HG03571 (cell line): ENCODE measurements around the gene ENG.
"Not testable (repeated sequence)": the region's sequence is repeated elsewhere in the genome, so short reads cannot be mapped to it uniquely, and the experiment has no call there.

Experiments
- ATAC-seq: cut with Tn5 transposase; IDR thresholded peaks from one replicate; pipeline ENCODE4 v1.9.1; 2021; ENCODE audit not compliant: unreplicated experiment

ENG gene

GRCh38 chr9:127878652-127879390 is 24.4 kb upstream of the ENG start:
- ATAC-seq, result no peak

GRCh38 chr9:127878001-127878651 is 23.7 kb upstream of the ENG start:
- no peak for ATAC-seq

- no peak for ATAC-seq
These were observed 23.1 kb upstream of the ENG start, which contains the start of gene AK1 for GRCh38 chr9:127877566-127877998. AK1 (minus strand) TSS chr9:127877675; CDS start chr9:127874617, 3,058 bp downstream.

- no peak for ATAC-seq
These were observed 22.5 kb upstream of the ENG start for GRCh38 chr9:127876764-127877562.

DNA sequence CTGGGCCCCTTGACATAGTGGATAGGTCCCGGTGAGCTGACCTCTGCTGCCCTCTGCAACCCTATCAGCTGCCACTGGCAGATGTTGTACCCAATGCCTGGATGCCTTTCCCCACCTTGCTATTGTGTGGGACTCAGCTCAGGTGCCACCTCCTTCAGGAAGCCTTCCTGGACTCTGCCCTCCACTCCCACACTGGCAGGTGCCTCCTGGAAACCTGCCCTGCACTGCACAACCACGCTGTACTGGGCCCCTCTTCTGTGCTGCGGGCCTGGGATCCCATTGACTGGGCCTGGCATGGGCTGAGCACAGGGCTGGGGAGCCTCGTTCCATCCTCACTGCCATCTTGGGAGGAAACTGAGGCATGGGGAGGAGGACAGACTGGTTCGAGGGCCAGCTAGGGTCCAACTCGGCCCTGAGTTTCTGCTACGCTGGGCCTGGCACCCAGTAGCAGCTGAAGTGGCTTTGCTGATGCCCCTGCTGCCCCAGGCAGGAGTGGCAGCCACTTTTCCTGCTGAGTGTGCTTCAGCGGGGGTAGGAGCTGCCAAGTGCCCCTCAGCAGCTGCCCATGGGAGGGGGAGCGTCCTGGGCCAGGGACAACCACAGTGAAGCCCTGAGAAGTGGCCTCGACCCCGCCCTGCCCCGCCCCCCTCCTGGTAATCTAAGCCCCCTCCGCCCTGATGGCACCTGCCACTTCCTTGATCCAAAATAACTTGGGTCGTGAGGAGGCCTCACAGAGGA is 21.7 kb upstream of the ENG start:
- ATAC-seq, result no peak

GRCh38 chr9:127875306-127875966 is 21.0 kb upstream of the ENG start:
- ATAC-seq, result no peak

DNA sequence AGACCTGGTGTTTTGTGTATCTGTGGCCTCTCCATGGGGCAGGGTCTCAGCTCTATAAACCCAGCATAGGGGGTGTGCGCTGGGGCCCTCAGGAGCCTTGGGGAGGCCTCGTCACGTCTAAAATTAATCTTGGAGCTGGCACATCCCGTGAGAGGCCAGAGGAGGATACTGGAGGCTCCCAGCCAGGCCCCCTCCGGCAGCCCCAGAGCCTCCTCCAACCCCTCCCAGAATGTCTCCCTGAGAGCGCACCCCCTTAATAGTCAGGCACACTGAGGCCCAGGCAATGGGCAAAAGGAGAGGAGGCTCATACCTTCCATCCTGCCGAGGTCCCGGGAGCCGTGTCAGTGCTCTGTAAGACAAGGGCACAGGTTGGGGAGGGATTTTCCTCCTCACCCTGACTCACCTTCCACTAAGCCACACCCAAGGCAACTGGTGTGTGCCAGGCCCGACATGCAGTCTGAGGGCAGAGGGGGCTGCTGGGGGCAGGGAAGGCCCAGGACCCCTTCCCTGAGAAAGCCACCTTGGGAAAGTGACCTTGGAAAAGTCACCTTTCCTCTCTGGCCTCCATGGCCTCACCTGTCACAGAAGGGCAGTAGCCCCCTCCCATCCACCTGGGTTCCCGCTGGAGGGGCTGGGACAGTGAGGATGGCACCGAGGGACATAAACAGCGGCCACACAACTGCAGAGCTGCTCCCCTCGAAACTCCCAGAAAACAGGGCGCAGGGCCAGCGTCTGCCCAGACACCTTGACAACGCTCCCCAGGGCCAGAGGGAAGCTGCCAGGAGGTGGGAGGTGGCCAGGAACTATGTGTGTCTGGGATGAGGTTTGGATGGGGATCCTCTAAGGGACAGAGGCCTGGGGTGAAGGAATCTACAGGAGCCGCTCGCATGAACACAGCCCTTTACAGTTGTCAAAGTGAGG is 20.1 kb upstream of the ENG start:
- no peak for ATAC-seq

DNA sequence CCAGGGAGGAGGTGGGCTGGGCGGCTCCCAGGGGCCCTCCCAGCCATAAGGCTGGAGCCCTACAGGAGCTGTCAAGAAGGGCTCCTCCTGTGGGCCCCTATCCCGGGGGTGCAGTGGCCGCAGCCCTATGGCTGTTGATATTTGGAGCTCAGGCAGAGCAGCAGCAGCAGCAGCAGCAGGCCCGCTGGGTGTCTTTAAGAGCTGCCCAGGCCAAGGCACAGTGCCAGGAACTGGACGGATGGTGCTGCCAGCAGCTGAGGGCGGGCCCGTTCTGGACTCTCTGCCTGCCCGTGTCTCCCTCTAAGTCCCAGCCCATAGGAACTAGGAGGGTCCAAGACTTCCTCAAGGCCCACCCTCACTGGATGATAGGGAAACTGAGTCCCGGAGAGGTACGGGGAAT is 19.4 kb upstream of the ENG start:
- ATAC-seq, result no peak

- ATAC-seq, result no peak
These were observed 18.8 kb upstream of the ENG start for GRCh38 chr9:127873223-127873691.

DNA sequence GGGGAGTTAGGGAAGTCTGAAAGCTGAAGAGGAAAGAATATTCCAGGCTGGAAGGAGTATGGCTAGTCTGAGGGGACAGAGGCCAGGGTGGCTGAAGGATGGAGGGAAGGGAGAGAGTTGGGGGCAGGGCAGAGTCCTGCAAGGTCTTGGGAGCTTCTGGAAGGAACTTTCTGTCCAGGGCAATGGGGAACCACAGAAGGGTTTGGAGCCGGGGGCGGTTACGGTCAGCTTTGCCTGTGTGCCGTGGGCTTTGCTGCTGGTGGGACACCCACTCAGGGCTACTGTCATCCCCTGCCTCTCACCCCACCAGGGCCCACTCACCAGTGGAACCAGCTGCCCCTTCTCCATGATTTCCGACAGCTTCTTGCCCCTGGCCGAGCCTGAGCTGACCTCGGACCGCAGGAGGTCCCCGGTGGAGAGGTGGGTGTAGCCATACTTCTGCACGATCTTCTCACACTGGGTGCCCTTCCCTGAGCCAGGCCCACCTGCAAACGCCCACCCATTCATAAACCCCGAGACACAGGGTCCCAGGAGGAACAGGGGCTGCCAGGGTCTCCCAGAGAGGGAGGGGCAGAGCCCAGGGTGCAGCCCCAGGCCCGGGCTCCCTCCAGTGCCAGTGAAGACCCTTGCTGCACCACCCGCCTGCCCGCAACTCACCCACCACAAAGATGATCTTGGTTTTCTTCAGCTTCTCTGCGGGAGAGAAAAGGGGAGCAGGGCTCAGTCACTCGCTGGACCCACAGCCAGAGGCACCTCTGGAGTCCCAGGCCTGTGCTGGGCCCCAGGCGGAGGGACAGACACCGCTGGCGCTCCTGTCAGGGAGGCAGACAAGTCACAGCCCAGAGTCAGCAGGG is 18.1 kb upstream of the ENG start:
- no peak for ATAC-seq

- no peak for ATAC-seq
These were observed 17.1 kb upstream of the ENG start for GRCh38 chr9:127871531-127871930.

DNA sequence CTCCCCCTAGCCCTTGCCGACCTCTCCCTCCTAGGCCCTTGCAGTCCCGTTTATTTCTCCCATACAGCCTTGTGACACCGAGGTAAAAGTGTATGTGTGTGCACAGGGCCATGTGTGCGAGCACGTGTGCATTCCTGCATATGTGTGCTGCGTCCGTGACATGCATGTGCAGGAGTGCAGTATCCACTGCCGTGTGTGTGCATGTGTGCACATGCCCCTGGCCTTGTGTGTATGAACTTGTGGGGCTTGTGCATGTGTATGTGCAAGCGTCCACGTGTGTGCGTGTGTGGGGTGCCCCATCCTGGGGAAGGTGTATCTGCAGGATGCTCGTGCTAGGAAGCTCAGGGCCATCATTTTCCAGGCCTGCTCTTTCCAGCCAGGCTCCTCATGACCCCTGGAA is 16.4 kb upstream of the ENG start:
- no peak for ATAC-seq

GRCh38 chr9:127870153-127870491 is 15.7 kb upstream of the ENG start:
- ATAC-seq, result not testable (repeated sequence)

DNA sequence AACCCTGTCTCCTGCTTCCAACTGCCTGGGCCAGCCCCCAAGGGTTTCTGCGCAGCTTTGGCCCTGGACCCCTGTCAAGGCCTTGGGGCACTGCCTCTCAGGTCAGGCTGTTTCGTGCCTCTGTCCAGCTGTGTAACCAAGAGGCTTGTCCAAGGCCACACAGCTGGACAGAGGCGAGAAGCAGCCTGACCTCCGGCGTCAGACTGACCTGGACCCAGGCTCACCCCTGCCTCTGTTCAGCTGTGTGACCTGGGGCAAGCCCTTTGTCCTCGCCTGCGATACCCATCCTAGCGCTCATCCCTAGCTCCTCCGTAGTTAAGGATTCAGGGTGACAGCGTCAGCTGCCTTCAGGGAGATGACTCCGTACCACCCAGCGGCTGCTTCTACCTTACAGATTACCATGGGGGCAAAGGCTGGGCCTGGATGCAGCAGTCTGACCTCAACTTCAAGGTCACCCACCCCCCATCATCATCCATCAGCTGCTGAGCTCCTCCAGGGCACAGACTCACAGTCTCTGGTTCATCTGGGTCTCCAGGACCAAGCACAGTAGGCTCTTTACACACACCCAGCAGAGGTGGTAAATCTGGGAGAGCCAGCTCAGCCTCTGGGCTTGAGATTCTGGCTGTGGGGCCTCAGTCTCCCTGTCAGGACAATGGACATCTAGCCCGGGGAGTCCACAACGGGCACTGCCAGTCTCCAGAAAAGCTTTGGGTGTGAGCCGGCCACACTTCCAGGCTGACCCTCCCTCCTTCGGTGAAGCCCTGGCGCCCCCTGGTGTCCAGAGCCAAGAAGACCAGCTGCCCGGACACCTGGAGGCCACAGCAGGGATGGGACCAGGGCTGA is 15.1 kb upstream of the ENG start:
- no peak for ATAC-seq

GRCh38 chr9:127868278-127868902 is 13.9 kb upstream of the ENG start:
- no peak for ATAC-seq

GRCh38 chr9:127867356-127868277 is 13.2 kb upstream of the ENG start:
- no peak for ATAC-seq
